Ascending aorta (tissue), 2 donors: ENCODE data around the gene ABCA13. TPM values are rescaled to one million over a fixed set of nuclear protein-coding genes. Genes with fewer than 3 reads are reported as not detected.

ENCODE experiments used
- DNase-seq, 2 donors: peaks; one replicate each; pipeline ENCODE4 v3.0.0-alpha.2; 2019; ENCODE audit warnings: low spot score in 2 of 2
- H3K27ac ChIP-seq, 2 donors: fragments of 200-600 bp; sonication (generic); one replicate each; pipeline ENCODE4 v1.5.1; 2016 to 2017; ENCODE audit warnings: mild to moderate bottlenecking in 1 of 2
- H3K27me3 ChIP-seq: fragments of 200-600 bp; sonication (generic); one replicate; pipeline ENCODE4 v1.5.1; 2017
- H3K36me3 ChIP-seq, 2 donors: fragments of 200-600 bp; sonication (generic); one replicate each; pipeline ENCODE4 v1.5.1; 2016
- H3K4me1 ChIP-seq, 2 donors: fragments of 200-600 bp; sonication (generic); one replicate each; pipeline ENCODE4 v1.5.1; 2016 to 2017; ENCODE audit warnings: mild to moderate bottlenecking in 1 of 2
- H3K4me3 ChIP-seq, 2 donors: fragments of 200-600 bp; sonication (generic); one replicate each; pipeline ENCODE4 v1.5.1; 2016 to 2017; ENCODE audit warnings: mild to moderate bottlenecking in 1 of 2
- H3K9me3 ChIP-seq, 2 donors: fragments of 200-600 bp; sonication (generic); one replicate each; pipeline ENCODE4 v1.5.1; 2016
- CTCF ChIP-seq, 3 experiments: fragments of 200-600 bp in 2 of 3; fragments of 450-650 bp in 1 of 3; sonication (generic) in 2 of 3; IDR thresholded peaks; one replicate each; pipeline ENCODE4 v1.5.1; 2016 to 2019; ENCODE audit warnings: antibody characterized with exemption in 3 of 3, mild to moderate bottlenecking in 1 of 3, moderate library complexity in 1 of 3
- intact Hi-C: fragments of 100-400 bp; cut with DNase I; formaldehyde crosslinking; loops from one replicate; pipeline ENCODE4 v1.15.1; 2023
- total RNA-seq: library from RNA; depleted of rRNA; stranded (reverse); fragments of >200 nt; gene quantifications from one replicate; pipeline ENCODE4 v1.1.0, GENCODE V29; 2016

The ABCA13 gene
- total RNA-seq, 1 donor from 2014 or later, result not detected

DNA sequence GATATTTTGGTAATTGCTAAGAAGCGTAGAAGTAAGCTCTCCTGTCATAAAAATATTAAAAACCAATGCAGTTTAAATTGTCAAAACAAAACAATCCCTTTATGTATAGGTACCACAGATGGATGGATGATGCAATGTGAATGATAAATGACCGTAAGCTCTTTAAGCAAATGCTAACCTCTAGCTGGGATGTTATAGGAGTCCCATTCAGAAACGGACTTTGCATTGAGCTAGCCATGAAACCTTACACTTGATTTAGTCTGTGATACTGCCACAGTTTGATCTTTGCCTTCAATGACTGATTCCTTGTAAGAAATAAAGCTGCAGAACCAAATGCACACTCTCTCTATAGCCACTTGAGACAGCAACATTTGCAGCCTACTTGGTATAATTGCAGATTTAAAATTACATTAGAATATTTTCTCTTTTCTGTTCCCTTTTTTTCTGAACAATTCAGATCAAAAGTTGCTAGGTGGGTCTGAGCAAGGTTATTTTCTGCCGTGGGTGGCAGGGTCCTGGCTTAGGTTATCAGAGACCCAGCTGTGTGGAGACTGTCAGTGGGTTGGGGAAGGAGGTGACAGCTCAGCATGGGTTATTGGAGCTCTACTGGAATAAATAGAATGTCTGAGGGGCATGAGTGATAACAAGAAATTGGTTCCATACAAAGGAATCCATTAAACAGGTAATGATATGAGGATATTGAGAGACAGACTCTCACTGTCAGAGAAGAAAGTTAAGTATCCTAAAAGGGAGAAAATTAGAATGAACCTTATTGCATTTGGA lies 494.3 kb downstream of the ABCA13 start:
- no peak overlapping the region for H3K4me3 ChIP-seq
- no peak overlapping the region for H3K27ac ChIP-seq
- H3K27me3 ChIP-seq, result no peaks in the 10 kb centered on the region
- DNase-seq, result no peak
- H3K4me1 ChIP-seq, result no peaks in the 10 kb centered on the region
- no peak for TF ChIP-seq CTCF (IDR thresholded peaks at IDR 0.05)
- no peaks in the 10 kb centered on the region for H3K36me3 ChIP-seq
- intact Hi-C loops, result no loop called here
- no peaks in the 10 kb centered on the region for H3K9me3 ChIP-seq

- TF ChIP-seq CTCF (IDR thresholded peaks at IDR 0.05), result no peak
- Histone ChIP-seq H3K27ac (no peak overlapping the region), H3K27me3 (no peaks in the 10 kb centered on the region), H3K9me3 (no peaks in the 10 kb centered on the region), H3K4me3 (no peak overlapping the region), H3K36me3 (no peaks in the 10 kb centered on the region), H3K4me1 (no peaks in the 10 kb centered on the region)
- no peak for DNase-seq
- intact Hi-C loops, result no loop called here
Measured at GRCh38 chr7:48667407-48667806, 496.1 kb downstream of the ABCA13 start.

- Histone ChIP-seq H3K4me3 (no peak overlapping the region), H3K27me3 (no peaks in the 10 kb centered on the region), H3K4me1 (no peaks in the 10 kb centered on the region), H3K36me3 (no peaks in the 10 kb centered on the region), H3K27ac (no peak overlapping the region), H3K9me3 (peaks cover 0 to 4% of the 10 kb centered on the region in 2 donors)
- no peak for DNase-seq
- no peak for TF ChIP-seq CTCF (IDR thresholded peaks at IDR 0.05)
- intact Hi-C loops, result no loop called here
Measured at GRCh38 chr7:48671656-48672055, 500.4 kb downstream of the ABCA13 start.

DNA sequence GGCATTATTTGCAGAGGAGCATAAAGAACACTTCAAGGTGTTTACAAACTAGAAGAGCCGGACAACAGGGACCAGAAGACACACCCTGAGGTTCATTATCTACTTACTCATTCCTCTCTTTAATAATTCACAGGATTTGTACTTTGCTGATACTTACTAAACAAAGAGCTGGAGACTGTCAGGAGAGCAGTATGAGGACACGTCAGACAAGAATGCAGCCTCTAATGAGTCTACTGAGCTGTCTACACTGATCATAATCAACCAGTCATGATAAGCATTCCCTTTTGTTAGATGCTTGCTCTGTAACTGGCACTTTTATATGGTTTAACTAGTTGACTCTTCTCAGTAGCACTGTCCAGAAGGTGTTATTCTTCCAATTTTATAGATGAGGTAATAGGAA lies 509.7 kb downstream of the ABCA13 start:
- H3K9me3 ChIP-seq, result no peaks in the 10 kb centered on the region
- intact Hi-C loops, result no loop called here
- no peak overlapping the region for H3K27ac ChIP-seq
- H3K4me3 ChIP-seq, result no peak overlapping the region
- TF ChIP-seq CTCF (IDR thresholded peaks at IDR 0.05), result no peak
- no peaks in the 10 kb centered on the region for H3K36me3 ChIP-seq
- no peak for DNase-seq
- no peaks in the 10 kb centered on the region for H3K27me3 ChIP-seq
- no peaks in the 10 kb centered on the region for H3K4me1 ChIP-seq

DNA sequence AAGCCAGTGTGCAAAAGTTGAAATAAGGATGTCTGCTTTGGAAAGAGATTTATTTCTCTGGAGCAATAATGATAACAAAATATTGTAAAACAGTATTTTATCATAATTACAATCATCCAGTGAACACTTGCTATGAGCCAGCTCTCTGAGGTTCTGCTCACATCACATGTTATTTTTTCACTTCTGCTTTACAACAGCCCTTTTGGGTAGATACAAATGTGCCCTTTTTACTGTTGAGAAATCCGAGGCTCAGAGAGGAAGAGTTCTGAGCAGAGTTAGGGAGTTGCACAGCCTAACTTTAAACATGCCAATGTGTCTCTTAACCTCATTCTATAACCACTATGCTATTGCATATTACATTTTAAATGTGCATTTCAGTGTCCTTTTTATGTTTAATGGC lies 520.5 kb downstream of the ABCA13 start:
- no peak for TF ChIP-seq CTCF (IDR thresholded peaks at IDR 0.05)
- H3K4me3 ChIP-seq, result no peak overlapping the region
- H3K27me3 ChIP-seq, result no peaks in the 10 kb centered on the region
- H3K27ac ChIP-seq, result no peak overlapping the region
- no peaks in the 10 kb centered on the region for H3K9me3 ChIP-seq
- no peaks in the 10 kb centered on the region for H3K4me1 ChIP-seq
- no peak for DNase-seq
- intact Hi-C loops, result no loop called here
- no peaks in the 10 kb centered on the region for H3K36me3 ChIP-seq

Other genes starting within 250 kb of the ABCA13 start
- gene PKD1L1, start 223.0 kb upstream of the ABCA13 start, total RNA-seq, result 1.1 TPM
- 30.4 TPM for gene HUS1, start 191.8 kb upstream of the ABCA13 start, total RNA-seq
- not detected for gene SUN3, start 142.4 kb upstream of the ABCA13 start, total RNA-seq
- gene C7orf57, start 135.9 kb upstream of the ABCA13 start, total RNA-seq, result not detected
- gene UPP1, start 82.2 kb upstream of the ABCA13 start, total RNA-seq, result 21.1 TPM